Hematopoietic multipotent progenitor cell treated with erythropoietin and hydrocortisone succinate and interleukin-3 and kit ligand, for 15 days (in vitro differentiated cells): ENCODE measurements around the gene CRIP3.

Experiments
- DNase-seq: peaks from one replicate; pipeline ENCODE4 v3.0.0-alpha.2; 2015; ENCODE audit warnings: low spot score

The CRIP3 gene

GRCh38 chr6:43287717-43288679 lies 20.6 kb downstream of the CRIP3 start:
- no peak for DNase-seq

GRCh38 chr6:43286980-43287716 lies 21.5 kb downstream of the CRIP3 start:
- no peak for DNase-seq

GRCh38 chr6:43286456-43286979 lies 22.1 kb downstream of the CRIP3 start:
- no peak for DNase-seq

GRCh38 chr6:43285832-43286231 lies 22.8 kb downstream of the CRIP3 start:
- DNase-seq = no peak

- no peak for DNase-seq
Observed at GRCh38 chr6:43284991-43285781, 23.4 kb downstream of the CRIP3 start.

GRCh38 chr6:43283905-43284304 lies 24.7 kb downstream of the CRIP3 start:
- no peak for DNase-seq

- no peak for DNase-seq
Observed at GRCh38 chr6:43283514-43283901, 25.1 kb downstream of the CRIP3 start.

- DNase-seq = no peak
Observed at GRCh38 chr6:43282636-43283513, 25.8 kb downstream of the CRIP3 start.

GRCh38 chr6:43282060-43282459 lies 26.6 kb downstream of the CRIP3 start:
- DNase-seq = no peak

- DNase-seq = no peak
Observed at GRCh38 chr6:43280234-43280633, 28.4 kb downstream of the CRIP3 start.

- DNase-seq = no peak
Observed at GRCh38 chr6:43278524-43279078, 30.0 kb downstream of the CRIP3 start.

- no peak for DNase-seq
Observed at GRCh38 chr6:43277643-43278523, 30.7 kb downstream of the CRIP3 start.

GRCh38 chr6:43277306-43277642 lies 31.4 kb downstream of the CRIP3 start:
- no peak for DNase-seq

- DNase-seq = no peak
Observed at GRCh38 chr6:43276577-43277305, 31.9 kb downstream of the CRIP3 start.

- DNase-seq = no peak
Observed at GRCh38 chr6:43275801-43276576, 32.6 kb downstream of the CRIP3 start.

- no peak for DNase-seq
Observed at GRCh38 chr6:43274916-43275597, 33.6 kb downstream of the CRIP3 start.

- no peak for DNase-seq
Observed at GRCh38 chr6:43274127-43274915, 34.3 kb downstream of the CRIP3 start.
